GM10266 (cell line): ENCODE results near the gene SERPINB3.

Source experiments
- DNase-seq: peaks from one replicate; pipeline ENCODE4 v3.0.0; 2012; ENCODE audit errors: extremely low spot score
- CTCF ChIP-seq: IDR thresholded peaks from 2 replicates; pipeline ENCODE4 v1.5.1; 2012; ENCODE audit warnings: mild to moderate bottlenecking, low read depth; ENCODE audit not compliant: control insufficient read depth, insufficient read depth; ENCODE audit errors: missing control alignments

SERPINB3 gene

GRCh38 chr18:63689064-63689463 is 27.4 kb upstream of the SERPINB3 start:
- TF ChIP-seq CTCF = no peak
- no peak for DNase-seq

GRCh38 chr18:63686871-63687270 is 25.2 kb upstream of the SERPINB3 start:
- no peak for TF ChIP-seq CTCF
- no peak for DNase-seq

- no peak for DNase-seq
- TF ChIP-seq CTCF = no peak
Observed at GRCh38 chr18:63684718-63685117, 23.0 kb upstream of the SERPINB3 start.

GRCh38 chr18:63683890-63684289 is 22.2 kb upstream of the SERPINB3 start:
- DNase-seq = no peak
- no peak for TF ChIP-seq CTCF

- TF ChIP-seq CTCF = no peak
- no peak for DNase-seq
Observed at GRCh38 chr18:63683152-63683551, 21.5 kb upstream of the SERPINB3 start.

GRCh38 chr18:63681449-63682340 is 20.0 kb upstream of the SERPINB3 start:
- TF ChIP-seq CTCF = no peak
- no peak for DNase-seq
